Breast epithelium (tissue), 3 donors: ENCODE measurements around the gene BIRC6.

Experiments used
- CTCF ChIP-seq, 3 donors: fragments of 450-650 bp; IDR thresholded peaks; one replicate each; pipeline ENCODE4 v1.5.1; 2016 to 2017; ENCODE audit warnings: antibody characterized with exemption in 3 of 3, mild to moderate bottlenecking in 3 of 3, moderate library complexity in 3 of 3
- POLR2A ChIP-seq: fragments of 450-650 bp; IDR thresholded peaks from one replicate; pipeline ENCODE4 v1.6.1; 2016; ENCODE audit warnings: antibody characterized with exemption, mild to moderate bottlenecking, moderate library complexity
- POLR2AphosphoS5 ChIP-seq, 3 donors: sonication (generic); formaldehyde crosslinking; IDR thresholded peaks; one replicate each; pipeline ENCODE4 v1.6.1; 2017; ENCODE audit warnings: antibody characterized with exemption in 3 of 3

- TF ChIP-seq POLR2A (no peak), CTCF (IDR thresholded peaks at IDR 0.05) (no peak), POLR2AphosphoS5 (IDR thresholded peaks at IDR 0.05) (no peak)
Observed at GRCh38 chr2:32523686-32524085, 166.9 kb downstream of the BIRC6 start.
